ENCODE measurements around the gene REEP3.

The REEP3 gene

GRCh38 chr10:63530409-63530808 lies 9.2 kb downstream of the REEP3 start:
- TF ChIP-seq, protein P1, sequence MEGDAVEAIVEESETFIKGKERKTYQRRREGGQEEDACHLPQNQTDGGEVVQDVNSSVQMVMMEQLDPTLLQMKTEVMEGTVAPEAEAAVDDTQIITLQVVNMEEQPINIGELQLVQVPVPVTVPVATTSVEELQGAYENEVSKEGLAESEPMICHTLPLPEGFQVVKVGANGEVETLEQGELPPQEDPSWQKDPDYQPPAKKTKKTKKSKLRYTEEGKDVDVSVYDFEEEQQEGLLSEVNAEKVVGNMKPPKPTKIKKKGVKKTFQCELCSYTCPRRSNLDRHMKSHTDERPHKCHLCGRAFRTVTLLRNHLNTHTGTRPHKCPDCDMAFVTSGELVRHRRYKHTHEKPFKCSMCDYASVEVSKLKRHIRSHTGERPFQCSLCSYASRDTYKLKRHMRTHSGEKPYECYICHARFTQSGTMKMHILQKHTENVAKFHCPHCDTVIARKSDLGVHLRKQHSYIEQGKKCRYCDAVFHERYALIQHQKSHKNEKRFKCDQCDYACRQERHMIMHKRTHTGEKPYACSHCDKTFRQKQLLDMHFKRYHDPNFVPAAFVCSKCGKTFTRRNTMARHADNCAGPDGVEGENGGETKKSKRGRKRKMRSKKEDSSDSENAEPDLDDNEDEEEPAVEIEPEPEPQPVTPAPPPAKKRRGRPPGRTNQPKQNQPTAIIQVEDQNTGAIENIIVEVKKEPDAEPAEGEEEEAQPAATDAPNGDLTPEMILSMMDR (conservative IDR thresholded peaks at IDR 0.05; ENCODE audit: control insufficient read depth, insufficient read depth, low read depth, low read length) = no peak
- no peak overlapping the region for H3K4me3 ChIP-seq (ENCODE audit: control insufficient read depth, low read depth, low read length)
- DNase-seq (ENCODE audit: low read depth) = no peak

DNA sequence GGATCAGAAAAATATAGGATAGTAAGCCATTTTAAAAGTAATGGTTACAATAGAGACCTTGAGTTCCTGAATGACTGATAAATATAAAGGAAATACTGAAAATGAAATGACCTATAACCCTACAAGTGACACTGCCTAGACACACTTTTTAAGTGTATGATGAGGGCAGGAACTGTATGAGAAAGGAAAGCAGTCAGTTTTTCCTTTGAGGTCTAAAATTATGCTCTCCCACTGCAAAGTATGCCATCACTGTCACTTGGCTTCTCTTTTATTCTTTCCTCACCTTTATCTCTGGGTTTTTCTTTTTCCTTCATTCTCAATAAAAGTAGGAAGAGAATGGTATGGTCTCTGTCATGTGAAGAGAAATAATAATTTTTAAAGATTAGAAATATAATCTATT lies 13.5 kb downstream of the REEP3 start:
- H3K4me3 ChIP-seq (ENCODE audit: control insufficient read depth, low read depth, low read length) = no peak overlapping the region
- TF ChIP-seq, protein P1 (conservative IDR thresholded peaks at IDR 0.05; ENCODE audit: control insufficient read depth, insufficient read depth, low read depth, low read length) = no peak
- no peak for DNase-seq (ENCODE audit: low read depth)

DNA sequence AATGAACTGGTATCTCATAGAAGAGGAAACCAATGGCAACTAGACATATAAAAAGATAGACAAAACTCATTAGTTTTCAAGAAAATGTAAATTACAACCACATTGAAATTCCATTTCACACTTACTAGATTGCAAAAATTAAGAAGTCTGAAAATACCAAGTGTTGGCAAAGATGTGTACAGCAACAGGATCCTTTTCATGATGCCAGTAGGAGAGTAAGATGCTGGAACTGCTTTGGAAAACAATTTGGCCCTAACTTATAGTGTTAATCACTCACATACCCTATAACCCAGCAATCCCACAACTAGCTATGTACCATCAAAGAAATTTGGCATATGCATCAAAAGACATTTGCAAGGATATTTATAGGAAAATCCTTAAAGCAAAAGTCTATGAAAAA lies 15.5 kb downstream of the REEP3 start:
- TF ChIP-seq, protein P1 (conservative IDR thresholded peaks at IDR 0.05; ENCODE audit: control insufficient read depth, insufficient read depth, low read depth, low read length) = no peak
- H3K4me3 ChIP-seq (ENCODE audit: control insufficient read depth, low read depth, low read length) = no peak overlapping the region
- DNase-seq (ENCODE audit: low read depth) = no peak

- no peak overlapping the region for H3K4me3 ChIP-seq (ENCODE audit: control insufficient read depth, low read depth, low read length)
- no peak for DNase-seq (ENCODE audit: low read depth)
- TF ChIP-seq, protein P1 (conservative IDR thresholded peaks at IDR 0.05; ENCODE audit: control insufficient read depth, insufficient read depth, low read depth, low read length) = no peak
Measured at GRCh38 chr10:63537536-63537935, 16.3 kb downstream of the REEP3 start.

DNA sequence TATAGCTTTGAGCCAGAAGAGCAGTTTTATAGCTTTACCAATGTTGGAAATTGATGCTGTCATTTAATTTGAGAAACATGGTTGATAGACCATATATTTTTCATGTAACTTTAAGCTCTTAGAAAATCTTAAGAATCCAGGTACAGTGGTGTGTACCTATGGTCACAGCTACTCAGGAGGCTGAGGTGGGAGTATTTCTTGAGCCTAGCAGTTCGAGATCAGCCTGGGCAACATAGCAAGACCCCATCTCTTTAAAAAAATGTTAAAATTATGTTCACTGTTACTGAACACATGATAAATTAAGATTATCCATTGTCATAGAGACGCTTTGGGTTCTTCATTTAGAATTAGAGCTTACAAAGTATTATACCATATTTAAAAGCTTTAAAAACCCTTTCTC lies 18.2 kb downstream of the REEP3 start:
- TF ChIP-seq, protein P1 (conservative IDR thresholded peaks at IDR 0.05; ENCODE audit: control insufficient read depth, insufficient read depth, low read depth, low read length) = no peak
- no peak overlapping the region for H3K4me3 ChIP-seq (ENCODE audit: control insufficient read depth, low read depth, low read length)
- DNase-seq (ENCODE audit: low read depth) = no peak

DNA sequence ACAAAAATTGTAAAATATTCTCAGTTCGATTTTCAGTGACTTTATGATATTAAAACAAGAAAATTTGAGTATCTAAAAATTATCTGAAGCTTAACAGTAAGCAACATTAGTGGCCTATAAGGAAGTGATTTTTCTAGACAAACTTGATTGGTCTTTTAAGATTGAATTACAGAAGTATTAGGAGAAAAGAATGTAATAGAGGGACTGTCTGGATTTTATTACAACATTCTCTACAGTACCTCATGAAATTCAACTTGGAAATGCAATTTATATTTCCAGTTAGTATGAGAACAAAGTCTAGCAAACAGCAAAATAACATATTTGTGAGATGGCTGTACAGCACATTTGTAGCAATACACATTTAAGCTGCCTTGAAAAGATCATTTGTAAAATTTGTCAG lies 18.8 kb downstream of the REEP3 start:
- TF ChIP-seq, protein P1 (conservative IDR thresholded peaks at IDR 0.05; ENCODE audit: control insufficient read depth, insufficient read depth, low read depth, low read length) = no peak
- DNase-seq (ENCODE audit: low read depth) = no peak
- no peak overlapping the region for H3K4me3 ChIP-seq (ENCODE audit: control insufficient read depth, low read depth, low read length)
